RCC 7860 (cell line): ENCODE results near the gene RNU1-1.
"Not testable (repeated sequence)": the region's sequence is repeated elsewhere in the genome, so short reads cannot be mapped to it uniquely, and the experiment has no call there.

ENCODE experiments used
- DNase-seq: peaks from one replicate; pipeline ENCODE4 v3.0.0-alpha.2; 2015; ENCODE audit warnings: low spot score
- FAIRE-seq: peaks from 2 replicates; lab custom pipeline; 2012; peaks lifted over from hg19 to GRCh38; lab: Jason Lieb, UNC

The RNU1-1 gene

DNA sequence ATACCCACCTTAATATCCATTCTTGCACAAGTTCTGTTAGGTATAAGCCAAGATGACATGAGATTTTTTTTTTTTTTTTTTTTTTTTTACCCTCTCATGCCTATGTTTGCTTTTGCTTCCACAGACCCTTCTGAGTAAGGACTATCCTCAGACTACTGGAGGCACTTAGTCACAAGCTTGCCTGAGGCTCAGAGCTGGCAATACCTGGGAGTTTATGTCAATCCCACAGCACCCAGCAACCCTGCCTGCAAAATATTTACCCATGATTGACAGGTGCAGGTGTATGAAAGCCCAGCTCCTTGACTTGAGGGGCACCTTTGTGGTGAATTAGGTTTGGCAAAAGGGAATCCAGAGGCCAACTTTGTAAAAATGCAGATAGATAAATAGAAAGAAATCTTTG is 11.7 kb upstream of the RNU1-1 start:
- FAIRE-seq, DNase-seq: not testable (repeated sequence)

DNA sequence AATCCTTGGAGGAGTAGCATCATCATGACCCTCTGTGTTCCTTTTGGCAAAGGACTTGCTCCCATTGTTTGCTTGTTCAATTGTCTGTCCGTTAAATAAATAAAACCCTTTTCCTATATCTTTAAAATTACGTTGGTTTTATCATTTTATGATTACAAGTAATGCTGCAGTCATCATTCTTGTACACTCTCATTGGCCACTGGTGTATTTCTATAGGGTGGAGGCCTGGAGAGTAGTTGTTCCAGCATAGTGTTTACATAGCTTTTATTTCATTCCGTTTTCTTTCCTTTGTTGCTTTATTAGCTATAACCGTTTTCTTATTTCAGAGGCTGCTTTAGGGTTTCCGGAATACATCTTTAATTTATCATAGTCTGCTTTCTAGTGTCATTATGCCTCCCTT is 7.6 kb upstream of the RNU1-1 start:
- not testable (repeated sequence) for DNase-seq, FAIRE-seq

DNA sequence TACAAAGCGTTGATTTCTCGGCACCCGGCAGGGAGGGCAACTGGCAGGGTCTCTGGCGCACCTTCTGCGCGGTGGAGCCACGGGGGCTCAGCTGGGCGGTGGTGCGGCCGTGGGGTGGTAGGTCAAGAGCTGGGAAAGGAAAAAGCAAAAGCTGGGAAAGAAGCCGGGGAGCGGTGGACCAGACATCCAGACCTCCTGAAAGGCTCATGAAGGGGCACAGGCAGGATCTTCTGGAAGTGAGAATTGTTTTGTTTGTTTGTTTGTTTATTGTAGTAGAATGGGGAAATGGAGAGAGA is 7.2 kb upstream of the RNU1-1 start:
- no peak for DNase-seq

DNA sequence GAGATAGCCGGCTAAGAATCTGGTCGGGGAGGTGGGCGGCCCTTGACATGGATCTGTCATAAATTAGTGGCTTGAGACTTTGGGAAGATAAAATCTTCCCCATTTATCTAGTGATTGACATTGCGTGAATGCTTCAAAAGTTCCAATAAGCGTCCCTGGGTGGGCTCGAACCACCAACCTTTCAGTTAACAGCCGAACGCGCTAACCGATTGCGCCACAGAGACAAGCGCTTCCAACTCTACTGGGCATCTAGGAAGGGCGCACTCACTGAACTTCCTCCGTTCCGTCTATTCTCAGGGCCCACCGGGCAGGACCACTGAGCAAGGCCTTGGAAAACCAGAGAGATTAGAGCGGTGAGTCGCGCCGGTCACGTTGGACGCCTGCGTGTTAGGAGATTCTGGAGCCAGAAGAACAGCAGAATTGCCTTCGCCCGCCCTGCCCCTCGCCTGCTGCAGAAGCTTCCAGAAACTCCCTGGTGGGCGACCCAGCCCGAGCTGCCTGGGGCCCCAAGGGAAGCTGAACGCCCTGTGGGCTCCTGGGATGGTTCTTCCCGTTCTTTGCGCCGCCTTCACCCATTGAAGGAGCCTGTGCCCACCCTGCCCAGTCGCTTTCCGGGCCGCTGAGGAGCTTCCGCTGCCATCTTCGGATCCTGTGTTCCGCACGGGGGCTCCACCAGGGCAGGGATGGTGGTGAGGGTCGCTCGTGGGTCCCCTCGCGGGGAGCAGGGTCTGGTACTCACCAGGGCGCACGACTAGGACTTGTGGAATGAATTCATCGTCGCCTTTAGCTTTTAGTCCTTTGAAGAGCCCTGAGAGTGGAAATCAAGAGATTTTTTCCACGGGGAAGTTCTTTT is 6.6 kb upstream of the RNU1-1 start:
- not testable (repeated sequence) for FAIRE-seq, DNase-seq

More for the DNA sequence above, 7.2 kb upstream of the RNU1-1 start:
- FAIRE-seq: no peak

DNA sequence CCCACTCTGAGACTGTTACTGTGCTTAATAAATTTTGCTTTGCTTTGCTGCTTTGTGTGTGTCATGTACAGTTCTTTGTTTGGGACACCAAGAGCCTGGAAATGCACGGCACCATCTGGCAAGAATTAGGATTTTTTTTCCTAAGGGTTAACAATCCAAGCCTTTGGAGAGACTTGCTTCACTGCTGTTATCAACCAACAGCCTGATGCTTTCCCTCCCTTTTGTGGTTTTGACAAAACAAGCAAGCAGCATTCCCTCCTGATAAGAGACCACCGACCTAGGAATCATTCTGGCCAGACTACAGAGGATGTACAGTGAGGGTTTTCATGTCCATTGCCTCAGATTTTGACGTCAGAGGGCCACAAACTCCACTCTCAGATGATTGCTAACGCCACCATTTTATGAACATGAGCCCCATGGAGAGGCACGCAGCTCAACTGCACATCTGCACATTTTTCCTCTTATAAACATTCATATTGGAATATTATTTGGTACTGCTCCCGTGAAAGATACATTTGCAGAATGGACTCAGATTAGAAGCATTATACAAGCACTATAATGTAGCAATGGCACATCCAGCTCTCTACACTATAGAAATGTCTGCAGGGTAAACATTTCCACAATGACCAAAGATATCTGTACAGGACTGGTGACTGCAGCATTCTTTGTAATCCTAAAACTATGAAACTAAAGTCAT is 5.3 kb upstream of the RNU1-1 start:
- DNase-seq, FAIRE-seq: not testable (repeated sequence)

DNA sequence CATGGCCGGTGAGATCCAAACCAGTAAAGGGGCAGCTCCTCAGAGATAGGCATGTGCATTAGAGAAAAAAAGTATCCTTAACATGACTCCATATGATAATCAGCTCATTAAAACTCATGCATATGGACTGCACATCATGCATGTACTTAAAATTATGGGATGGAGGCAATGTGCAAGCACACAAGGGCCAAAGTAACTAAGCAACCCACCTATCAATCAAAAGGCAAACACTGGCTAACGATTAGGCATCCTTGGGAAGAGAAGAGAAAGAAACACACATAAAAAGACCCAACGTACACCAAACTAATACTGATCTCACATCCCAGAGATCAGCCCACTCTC is 4.8 kb upstream of the RNU1-1 start:
- not testable (repeated sequence) for DNase-seq, FAIRE-seq

DNA sequence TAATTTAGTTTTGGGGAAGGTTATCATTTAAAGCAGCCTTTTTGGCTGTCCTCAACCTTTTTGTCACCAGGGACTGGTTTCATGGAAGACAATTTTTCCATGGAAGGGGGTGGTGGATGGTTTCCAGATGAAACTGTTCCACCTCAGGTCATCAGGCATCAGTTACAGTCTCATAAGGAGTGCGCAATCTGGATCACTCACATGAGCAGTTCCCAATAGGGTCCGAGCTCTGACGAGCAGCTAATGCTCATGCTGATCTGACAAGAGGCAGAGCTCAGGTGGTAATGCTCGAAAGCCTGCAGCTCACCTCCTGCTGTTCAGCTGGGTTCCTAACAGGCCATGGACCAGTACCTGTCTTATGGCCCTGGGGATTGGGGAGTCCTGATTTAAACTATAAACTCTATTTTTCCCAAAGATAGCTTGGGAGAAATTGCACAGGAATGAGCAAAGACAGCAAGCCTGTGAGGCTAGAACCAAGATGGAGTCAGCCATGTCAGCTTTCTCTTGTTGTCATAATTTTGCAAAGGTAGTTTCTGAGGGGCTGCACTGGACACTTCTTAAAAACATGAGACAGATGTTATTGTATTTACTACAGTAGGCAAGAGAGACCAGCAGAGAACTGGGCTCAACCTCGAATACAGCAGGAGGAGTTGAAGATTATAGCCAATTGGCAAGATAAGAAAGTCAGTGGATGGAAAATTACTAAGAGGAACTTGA is 2.8 kb upstream of the RNU1-1 start:
- FAIRE-seq, DNase-seq: not testable (repeated sequence)

DNA sequence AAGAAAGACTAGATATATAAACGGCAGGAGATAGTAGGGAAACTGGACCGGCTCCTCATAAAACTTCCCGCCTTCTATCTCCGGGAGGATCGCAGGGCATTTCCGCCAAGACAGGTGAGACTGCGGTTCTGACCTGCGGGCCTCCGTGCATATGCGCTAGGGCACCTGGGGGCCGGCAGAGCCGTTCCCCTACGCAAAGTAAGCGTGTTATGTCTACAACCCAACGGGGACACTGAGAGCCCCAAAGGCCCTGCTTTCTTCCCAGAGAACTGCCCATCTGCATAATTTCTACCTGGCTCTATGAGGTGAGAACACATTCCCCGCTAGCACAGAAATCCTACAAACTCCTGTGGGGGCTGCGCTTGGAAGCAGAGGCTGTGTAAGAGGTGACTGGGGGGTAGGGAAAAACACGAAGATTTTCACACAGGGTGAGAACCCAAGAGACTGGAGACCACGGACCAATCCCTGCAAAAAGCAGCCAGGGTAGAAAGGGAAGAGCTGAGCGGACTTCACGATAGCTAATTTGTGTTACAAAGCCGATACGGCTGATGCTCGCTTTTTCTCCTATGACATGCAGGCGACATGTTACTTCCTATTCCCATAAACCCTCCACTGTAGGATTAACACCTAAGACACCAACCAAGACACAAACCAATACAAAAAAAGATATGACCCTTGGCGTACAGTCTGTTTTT is 526 bp downstream of the RNU1-1 start:
- DNase-seq: peak; percentile 99
- FAIRE-seq: peak; percentile 91

DNA sequence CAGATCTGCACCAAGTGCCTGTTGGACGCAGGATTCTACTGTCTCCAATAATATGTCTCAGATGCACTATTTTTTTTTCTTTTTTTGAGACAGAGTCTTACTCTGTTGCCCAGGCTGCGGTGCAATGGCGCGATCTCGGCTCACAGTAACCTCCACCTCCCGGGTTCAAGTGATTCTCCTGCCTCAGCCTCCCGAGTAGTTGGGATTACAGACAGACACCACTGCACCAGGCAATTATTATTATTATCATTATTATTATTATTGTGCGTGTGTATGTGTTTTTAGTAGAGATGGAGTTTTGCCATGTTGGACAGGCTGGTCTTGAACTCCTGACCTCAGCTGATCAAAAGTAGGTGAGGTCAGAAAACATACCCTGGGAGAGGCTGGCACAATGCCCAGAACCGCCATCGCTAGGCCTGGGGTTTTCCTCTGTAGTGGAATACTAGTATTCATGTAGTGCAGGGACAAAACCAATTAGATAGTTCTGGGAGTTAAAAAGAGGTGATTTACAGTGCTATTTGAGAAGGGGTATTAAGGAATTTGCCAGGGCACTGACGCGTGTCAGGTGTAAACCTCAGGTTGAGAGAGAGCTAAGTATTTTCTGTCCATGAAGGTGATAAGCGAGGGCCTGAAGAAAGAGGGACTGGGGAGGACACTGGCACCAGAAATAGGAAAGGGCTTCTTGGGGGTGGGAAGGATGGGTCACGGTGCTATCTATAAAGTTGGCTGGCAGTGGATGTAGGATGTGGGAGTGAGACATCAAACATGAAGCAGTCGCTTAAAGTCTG is 1.3 kb downstream of the RNU1-1 start:
- peak; percentile 71 for DNase-seq
- not testable (repeated sequence) for FAIRE-seq

DNA sequence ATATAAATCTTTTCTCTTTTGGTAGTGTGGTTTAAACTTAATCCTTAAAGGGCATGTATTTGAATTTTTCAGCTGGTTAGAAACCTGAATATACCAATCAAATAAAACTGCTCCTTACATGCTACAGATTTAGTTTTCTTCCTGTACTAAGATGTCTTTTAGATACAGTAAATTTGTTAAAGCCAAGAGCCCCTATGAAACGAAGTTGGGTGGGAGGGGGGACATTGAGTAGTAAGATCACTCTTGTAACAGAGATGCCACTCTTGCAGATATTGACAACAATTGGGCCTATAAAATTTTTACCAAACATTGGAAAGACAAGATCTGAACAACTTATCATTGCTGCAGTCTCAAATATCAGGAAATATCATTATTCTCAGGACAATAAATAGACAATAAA is 2.2 kb downstream of the RNU1-1 start:
- DNase-seq, FAIRE-seq: not testable (repeated sequence)

DNA sequence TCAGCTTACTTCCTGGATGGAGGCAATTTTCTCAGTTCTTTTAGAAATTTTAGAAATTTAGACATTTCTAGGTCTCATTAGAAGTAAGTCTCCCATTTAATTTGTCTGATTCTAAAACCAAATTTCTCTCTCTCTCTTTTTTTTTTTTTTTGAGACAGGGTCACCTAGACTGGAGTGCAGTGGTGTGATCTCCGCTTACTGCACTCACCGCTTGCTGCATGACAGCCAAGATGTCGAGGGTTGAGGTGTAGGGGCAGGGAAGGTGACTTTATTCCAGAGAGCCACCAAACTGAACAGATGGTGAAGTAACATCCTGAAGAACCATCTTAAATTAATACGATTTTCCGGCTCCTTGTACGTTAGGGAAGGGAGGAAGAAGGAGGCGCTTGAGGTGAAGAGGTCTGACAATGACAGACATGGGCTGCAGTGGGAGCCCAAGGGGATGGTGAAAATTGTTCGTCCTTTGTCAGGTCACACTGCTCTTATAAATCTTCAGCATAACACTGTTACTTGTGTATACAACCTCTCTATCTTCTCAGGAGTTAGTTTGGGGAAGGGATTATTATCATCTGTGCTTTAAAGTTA is 5.1 kb downstream of the RNU1-1 start:
- DNase-seq, FAIRE-seq: not testable (repeated sequence)

DNA sequence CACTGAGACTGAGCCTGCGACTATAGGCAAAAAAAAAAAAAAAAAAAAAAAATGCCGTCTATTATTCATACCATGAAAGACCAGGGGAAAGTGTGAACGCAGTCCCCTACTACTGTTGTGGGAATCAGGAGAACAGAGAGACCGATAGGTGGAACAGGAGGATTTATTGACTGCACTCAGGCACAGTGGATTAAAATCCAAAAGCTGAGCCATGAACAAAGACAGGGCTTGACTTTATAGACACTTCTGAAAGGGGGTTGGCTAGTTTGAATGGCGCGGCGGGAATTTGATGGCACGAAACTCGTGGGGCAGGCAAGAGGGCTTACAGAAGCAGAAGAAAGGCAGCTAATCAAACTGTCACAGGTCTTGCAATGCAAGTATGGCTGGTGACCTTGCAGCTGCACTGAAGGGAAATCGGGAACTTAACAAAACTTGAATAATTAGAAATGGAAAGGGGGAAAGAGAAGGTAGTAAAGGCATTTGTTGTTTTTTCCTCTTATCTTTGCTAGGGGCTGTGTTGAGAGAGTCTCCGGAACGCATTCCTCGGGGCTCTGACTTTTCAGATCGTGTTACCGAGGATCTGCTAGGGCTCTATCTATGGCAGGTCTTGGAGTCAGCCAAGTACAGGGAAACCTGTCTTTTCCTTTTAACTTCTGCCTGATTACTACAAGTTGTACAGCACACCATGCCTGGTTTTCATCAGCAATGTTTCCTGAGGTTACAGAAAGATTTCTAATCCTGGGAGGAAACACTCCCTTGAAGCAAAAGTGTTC is 7.5 kb downstream of the RNU1-1 start:
- not testable (repeated sequence) for FAIRE-seq

DNA sequence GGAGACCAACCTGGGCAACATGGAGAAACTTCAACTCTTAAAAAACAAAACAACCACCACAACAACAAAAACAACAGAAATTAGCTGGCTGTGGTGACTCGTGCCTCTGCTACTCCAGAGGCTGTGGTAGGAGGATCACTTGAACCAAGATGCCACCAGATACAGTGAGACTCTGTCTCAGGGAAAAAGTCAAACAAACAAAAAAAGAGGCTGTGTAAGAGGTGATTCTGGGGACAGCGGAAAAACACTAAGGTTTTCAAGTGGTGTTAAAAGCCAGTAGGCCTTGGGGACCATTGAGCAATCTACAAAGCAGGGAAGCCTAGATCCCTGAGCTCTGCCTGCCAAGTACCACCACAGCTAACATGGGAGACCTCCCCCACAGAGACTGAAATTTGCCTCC is 8.2 kb downstream of the RNU1-1 start:
- FAIRE-seq, DNase-seq: not testable (repeated sequence)

More for the DNA sequence above, 7.5 kb downstream of the RNU1-1 start:
- DNase-seq: not testable (repeated sequence)

DNA sequence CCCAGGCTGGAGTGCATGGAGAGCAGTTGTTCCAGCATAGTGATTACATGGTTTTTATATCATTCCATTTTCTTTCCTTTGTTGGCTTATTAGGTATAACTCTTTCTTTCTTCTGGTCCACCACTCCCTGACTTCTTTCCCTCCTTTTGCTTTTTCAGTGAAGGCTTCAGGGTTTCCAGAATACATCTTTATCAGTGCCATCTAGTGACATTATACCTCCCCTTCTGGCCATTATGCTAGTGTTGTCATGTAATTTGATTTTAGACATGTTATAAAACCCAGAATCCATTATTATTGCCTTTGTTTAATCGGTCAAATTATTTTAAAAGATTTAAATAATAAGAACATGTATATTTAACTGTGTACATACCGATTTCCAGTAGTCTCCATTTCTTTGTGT is 10.6 kb downstream of the RNU1-1 start:
- no peak for DNase-seq
- FAIRE-seq: no peak

DNA sequence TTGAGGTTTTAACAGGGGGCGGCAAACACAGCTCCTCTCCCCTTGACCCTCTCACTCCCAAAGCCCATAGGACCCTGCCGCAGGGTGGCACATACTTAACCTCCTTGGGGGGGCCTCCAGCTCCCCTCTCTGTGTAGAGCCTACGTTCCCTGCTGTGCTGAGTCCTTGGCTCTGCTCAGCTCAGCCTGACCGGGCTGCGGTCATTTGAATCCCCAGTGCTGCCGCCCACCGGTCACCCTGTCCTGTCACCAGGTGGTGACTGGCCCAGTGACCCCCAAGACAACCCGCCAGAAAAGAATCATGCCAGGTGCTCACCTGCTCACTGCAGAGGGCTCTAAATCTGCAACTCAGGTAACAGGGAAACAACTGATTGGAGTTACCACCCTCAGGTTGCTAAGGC is 12.6 kb downstream of the RNU1-1 start:
- not testable (repeated sequence) for FAIRE-seq, DNase-seq

DNA sequence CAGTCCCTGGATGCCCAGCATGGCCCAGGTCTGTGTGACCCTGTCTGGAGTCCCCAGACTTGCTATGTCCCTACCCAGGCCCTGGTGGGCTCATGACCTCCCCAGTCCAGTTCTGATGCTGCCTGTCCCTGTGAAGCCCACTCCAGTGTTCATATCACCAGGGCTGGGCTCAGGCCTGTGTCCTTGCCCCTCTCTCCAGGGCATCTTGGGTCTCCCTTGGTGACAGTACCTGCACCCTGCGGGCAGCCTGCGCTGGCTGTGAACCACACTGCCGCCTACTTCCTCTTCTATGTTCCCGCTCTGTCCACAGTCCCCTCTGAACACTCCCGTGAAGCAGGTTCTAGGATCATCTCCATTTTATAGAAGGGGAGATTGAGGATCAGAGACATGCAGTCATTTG is 13.1 kb downstream of the RNU1-1 start:
- not testable (repeated sequence) for DNase-seq, FAIRE-seq

DNA sequence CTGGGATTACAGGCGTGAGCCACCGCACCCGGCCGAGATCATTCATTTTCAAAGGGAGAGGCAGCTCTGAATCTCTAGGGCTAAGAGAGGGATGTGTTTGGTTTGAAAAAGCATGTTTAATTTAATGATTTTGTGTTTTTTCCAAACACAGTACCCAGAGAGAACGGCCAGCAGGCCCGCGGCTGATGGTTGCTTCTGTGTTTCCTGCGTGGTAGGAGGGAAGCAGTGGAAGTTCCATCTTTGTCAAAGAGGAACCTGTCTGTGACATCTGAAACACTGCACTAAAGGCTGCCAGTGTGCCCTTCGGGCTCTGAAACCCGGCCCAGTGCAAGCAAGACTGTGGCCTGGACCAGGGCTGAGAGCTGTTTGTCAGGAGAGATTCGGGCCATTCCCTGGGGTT is 13.6 kb downstream of the RNU1-1 start:
- DNase-seq, FAIRE-seq: not testable (repeated sequence)

DNA sequence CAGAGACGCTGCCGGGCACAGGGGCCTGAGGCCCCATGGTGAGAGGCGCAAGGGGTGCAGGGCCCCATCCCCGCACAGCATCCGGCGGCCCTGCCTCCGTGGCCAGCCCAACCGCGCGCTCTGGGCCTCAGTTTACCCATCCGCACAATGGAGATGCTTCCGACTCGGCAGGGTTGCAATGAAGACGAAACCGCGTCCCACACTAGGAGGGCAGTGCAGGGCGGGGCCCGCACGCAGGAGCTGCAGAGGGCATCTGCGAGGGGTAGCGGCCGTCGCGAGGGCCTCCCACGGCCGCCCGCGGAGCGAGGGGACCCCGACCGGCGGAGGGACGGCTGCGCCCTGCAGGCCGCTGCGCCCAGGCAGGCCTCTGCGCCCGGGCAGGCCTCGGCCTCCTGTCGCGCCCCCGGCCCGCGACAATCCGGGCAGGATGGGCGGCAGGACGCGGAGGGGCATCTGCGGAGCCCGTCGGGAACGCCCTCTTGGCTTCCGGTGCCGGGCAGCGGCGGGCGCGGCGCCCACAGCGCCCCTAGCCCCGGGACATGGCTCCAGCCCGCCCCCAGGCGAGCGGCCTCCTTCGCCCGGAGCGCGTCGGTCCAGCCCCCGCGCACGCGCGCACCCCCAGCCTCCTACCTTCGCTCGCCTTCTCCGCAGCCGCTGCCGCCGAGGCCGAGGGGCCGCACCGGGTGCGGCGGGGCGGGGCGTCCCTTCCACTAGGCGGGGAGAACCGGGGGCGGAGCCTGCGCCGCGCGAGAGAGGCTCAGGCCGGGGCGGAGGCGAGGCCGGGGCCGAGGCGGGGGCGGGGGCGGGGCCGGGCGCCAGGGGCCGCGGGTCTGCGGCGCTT is 15.3 kb downstream of the RNU1-1 start:
- FAIRE-seq: no peak

More for the DNA sequence above, 15.3 kb downstream of the RNU1-1 start:
- peak; percentile 68 for DNase-seq
